Choroid plexus epithelial cell (primary cell): ENCODE results near the gene AKR1C8.
"Not testable (repeated sequence)": the region's sequence is repeated elsewhere in the genome, so short reads cannot be mapped to it uniquely, and the experiment has no call there.

ENCODE experiments used
- DNase-seq: peaks from one replicate; pipeline ENCODE4 v3.0.0-alpha.2; 2010; ENCODE audit warnings: low read depth
- H3K4me3 ChIP-seq: 2 replicates; pipeline ENCODE4 v1.5.1; 2011; ENCODE audit warnings: low read depth, mild to moderate bottlenecking, control low read depth, low read length, moderate library complexity
- CTCF ChIP-seq: conservative IDR thresholded peaks from 2 replicates; pipeline ENCODE4 v1.5.1; 2011; ENCODE audit warnings: low read depth, mild to moderate bottlenecking, control low read depth, inconsistent platforms, low read length, moderate library complexity

The AKR1C8 gene

GRCh38 chr10:5211696-5212536, 27.0 kb upstream of the AKR1C8 start:
- no peak for DNase-seq
- no peak for TF ChIP-seq CTCF
- no peak overlapping the region for H3K4me3 ChIP-seq

- not testable (repeated sequence) for DNase-seq
- peak; percentile 22 for TF ChIP-seq CTCF
Observed at GRCh38 chr10:5210261-5210660, 25.3 kb upstream of the AKR1C8 start.

GRCh38 chr10:5209776-5210175, 24.8 kb upstream of the AKR1C8 start:
- H3K4me3 ChIP-seq, DNase-seq: not testable (repeated sequence)

More at GRCh38 chr10:5210261-5210660, 25.3 kb upstream of the AKR1C8 start:
- not testable (repeated sequence) for H3K4me3 ChIP-seq

GRCh38 chr10:5206799-5207198, 21.8 kb upstream of the AKR1C8 start:
- no peak overlapping the region for H3K4me3 ChIP-seq
- no peak for DNase-seq
- no peak for TF ChIP-seq CTCF

- no peak for DNase-seq
- no peak for TF ChIP-seq CTCF
- H3K4me3 ChIP-seq: no peak overlapping the region
Observed at GRCh38 chr10:5199398-5199797, 14.4 kb upstream of the AKR1C8 start.

- no peak overlapping the region for H3K4me3 ChIP-seq
- TF ChIP-seq CTCF: no peak
- DNase-seq: no peak
Observed at GRCh38 chr10:5198386-5198785, 13.4 kb upstream of the AKR1C8 start.

- no peak for DNase-seq
- no peak for TF ChIP-seq CTCF
- no peak within 1 kb of the TSS for H3K4me3 ChIP-seq
Observed at GRCh38 chr10:5196702-5197113, 11.8 kb upstream of the AKR1C8 start, which contains the start of gene AKR1C4. TSS of gene AKR1C4 (plus strand) at chr10:5196837. CDS start at chr10:5196868, 31 bp downstream.
